Osteoblast (primary cell): ENCODE results near the gene ACSL6. TPM values are rescaled to one million over a fixed set of nuclear protein-coding genes. Genes with fewer than 3 reads are reported as not detected.

Experiments
- DNase-seq: peaks from one replicate; pipeline ENCODE4 v3.0.0; 2011; ENCODE audit warnings: low spot score, mixed read lengths; ENCODE audit not compliant: insufficient read length; ENCODE audit errors: missing footprints
- H2AFZ ChIP-seq: 2 replicates; pipeline ENCODE4 v1.6.0; 2011; ENCODE audit warnings: mild to moderate bottlenecking, low read length
- H3K27ac ChIP-seq: 2 replicates; pipeline ENCODE4 v1.5.1; 2011; ENCODE audit warnings: mild to moderate bottlenecking, low read depth, low read length, moderate library complexity
- H3K27me3 ChIP-seq: 2 replicates; pipeline ENCODE4 v1.6.0; 2012; ENCODE audit warnings: mild to moderate bottlenecking, control low read depth, inconsistent platforms, low read length, moderate library complexity; ENCODE audit not compliant: insufficient read depth
- H3K36me3 ChIP-seq: 2 replicates; pipeline ENCODE4 v1.5.1; 2011; ENCODE audit warnings: mild to moderate bottlenecking, low read length, control low read depth, moderate library complexity; ENCODE audit not compliant: insufficient read depth
- H3K4me1 ChIP-seq: 2 replicates; pipeline ENCODE4 v1.5.1; 2011; ENCODE audit warnings: mild to moderate bottlenecking, low read length, control low read depth, moderate library complexity; ENCODE audit not compliant: insufficient read depth
- H3K4me2 ChIP-seq: 2 replicates; pipeline ENCODE4 v1.6.0; 2011; ENCODE audit warnings: mild to moderate bottlenecking, low read length; ENCODE audit not compliant: insufficient read depth
- H3K4me3 ChIP-seq: fragments of 200-600 bp; sonication (generic); 3 replicates; pipeline ENCODE4 v1.5.1; 2012; ENCODE audit warnings: mild to moderate bottlenecking, low read length, inconsistent platforms; ENCODE audit not compliant: insufficient read depth
- H3K79me2 ChIP-seq: 2 replicates; pipeline ENCODE4 v1.6.0; 2012; ENCODE audit warnings: mild to moderate bottlenecking, low read length, control low read depth, inconsistent platforms; ENCODE audit not compliant: insufficient read depth
- H3K9me3 ChIP-seq: 2 replicates; pipeline ENCODE4 v1.5.1; 2011; ENCODE audit warnings: low read depth, low read length, control low read depth
- H4K20me1 ChIP-seq: 2 replicates; pipeline ENCODE4 v1.6.0; 2012; ENCODE audit warnings: mild to moderate bottlenecking, low read length, control low read depth; ENCODE audit not compliant: insufficient read depth
- total RNA-seq: library from RNA; depleted of rRNA; stranded (reverse); fragments of >200 nt; gene quantifications from 2 replicates; pipeline ENCODE4 v1.2.3, GENCODE V29; 2012
- TF ChIP-seq, protein P1 (sequence below): IDR thresholded peaks from 2 replicates; pipeline ENCODE4 v1.5.1; 2011; ENCODE audit warnings: mild to moderate bottlenecking, low read depth, low read length, moderate library complexity; ENCODE audit errors: extremely low read depth

Gene ACSL6
- total RNA-seq, 1 donor = not detected

- H3K4me3 ChIP-seq = no peak overlapping the region
- H3K4me1 ChIP-seq = no peaks in the 10 kb centered on the region
- no peak overlapping the region for H3K4me2 ChIP-seq
- no peaks in the 10 kb centered on the region for H3K9me3 ChIP-seq
- TF ChIP-seq, protein P1, sequence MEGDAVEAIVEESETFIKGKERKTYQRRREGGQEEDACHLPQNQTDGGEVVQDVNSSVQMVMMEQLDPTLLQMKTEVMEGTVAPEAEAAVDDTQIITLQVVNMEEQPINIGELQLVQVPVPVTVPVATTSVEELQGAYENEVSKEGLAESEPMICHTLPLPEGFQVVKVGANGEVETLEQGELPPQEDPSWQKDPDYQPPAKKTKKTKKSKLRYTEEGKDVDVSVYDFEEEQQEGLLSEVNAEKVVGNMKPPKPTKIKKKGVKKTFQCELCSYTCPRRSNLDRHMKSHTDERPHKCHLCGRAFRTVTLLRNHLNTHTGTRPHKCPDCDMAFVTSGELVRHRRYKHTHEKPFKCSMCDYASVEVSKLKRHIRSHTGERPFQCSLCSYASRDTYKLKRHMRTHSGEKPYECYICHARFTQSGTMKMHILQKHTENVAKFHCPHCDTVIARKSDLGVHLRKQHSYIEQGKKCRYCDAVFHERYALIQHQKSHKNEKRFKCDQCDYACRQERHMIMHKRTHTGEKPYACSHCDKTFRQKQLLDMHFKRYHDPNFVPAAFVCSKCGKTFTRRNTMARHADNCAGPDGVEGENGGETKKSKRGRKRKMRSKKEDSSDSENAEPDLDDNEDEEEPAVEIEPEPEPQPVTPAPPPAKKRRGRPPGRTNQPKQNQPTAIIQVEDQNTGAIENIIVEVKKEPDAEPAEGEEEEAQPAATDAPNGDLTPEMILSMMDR = no peak
- H2AFZ ChIP-seq = no peak overlapping the region
- peaks cover 29% of the 10 kb centered on the region for H3K27me3 ChIP-seq
- H3K27ac ChIP-seq = no peak overlapping the region
- H3K79me2 ChIP-seq = no peaks in the 10 kb centered on the region
- DNase-seq = no peak
- H3K36me3 ChIP-seq = no peaks in the 10 kb centered on the region
- no peaks in the 10 kb centered on the region for H4K20me1 ChIP-seq
Observed at GRCh38 chr5:132017738-132018625, 6.5 kb upstream of the ACSL6 start.

GRCh38 chr5:132017316-132017715 lies 5.9 kb upstream of the ACSL6 start:
- H3K4me3 ChIP-seq = no peak overlapping the region
- no peaks in the 10 kb centered on the region for H3K79me2 ChIP-seq
- no peak overlapping the region for H3K4me2 ChIP-seq
- no peaks in the 10 kb centered on the region for H3K36me3 ChIP-seq
- H2AFZ ChIP-seq = no peak overlapping the region
- H3K9me3 ChIP-seq = no peaks in the 10 kb centered on the region
- no peaks in the 10 kb centered on the region for H3K4me1 ChIP-seq
- peaks cover 31% of the 10 kb centered on the region for H3K27me3 ChIP-seq
- H4K20me1 ChIP-seq = no peaks in the 10 kb centered on the region
- TF ChIP-seq, protein P1 = no peak
- no peak for DNase-seq
- H3K27ac ChIP-seq = no peak overlapping the region

DNA sequence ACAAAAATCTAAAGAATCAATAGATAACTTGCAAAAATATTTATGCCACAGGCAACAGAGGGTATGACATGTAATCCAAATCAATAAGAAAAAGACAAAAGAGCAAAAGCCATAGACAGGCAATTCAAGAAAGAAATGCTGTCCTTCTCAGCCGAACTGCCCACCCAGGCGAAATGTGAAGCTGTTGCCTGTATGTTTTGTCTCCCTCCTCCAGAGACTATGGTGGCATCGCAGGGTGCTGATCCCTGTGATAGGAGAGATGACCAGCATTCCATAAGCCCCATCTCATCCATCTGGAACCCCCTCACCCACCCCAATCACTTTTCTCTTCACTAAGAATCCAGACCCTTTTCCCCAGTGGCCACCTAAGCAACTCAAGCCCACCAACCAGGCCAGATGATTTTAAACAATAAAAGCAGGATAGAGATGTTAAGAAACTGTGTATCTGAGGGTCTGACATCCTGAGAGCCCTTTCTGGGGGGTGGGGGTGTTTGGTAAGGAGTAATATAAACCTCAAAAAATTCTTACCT lies 5.3 kb upstream of the ACSL6 start:
- Histone ChIP-seq H3K27me3 (peaks cover 36% of the 10 kb centered on the region), H3K9me3 (no peaks in the 10 kb centered on the region)
- no peak for DNase-seq

DNA sequence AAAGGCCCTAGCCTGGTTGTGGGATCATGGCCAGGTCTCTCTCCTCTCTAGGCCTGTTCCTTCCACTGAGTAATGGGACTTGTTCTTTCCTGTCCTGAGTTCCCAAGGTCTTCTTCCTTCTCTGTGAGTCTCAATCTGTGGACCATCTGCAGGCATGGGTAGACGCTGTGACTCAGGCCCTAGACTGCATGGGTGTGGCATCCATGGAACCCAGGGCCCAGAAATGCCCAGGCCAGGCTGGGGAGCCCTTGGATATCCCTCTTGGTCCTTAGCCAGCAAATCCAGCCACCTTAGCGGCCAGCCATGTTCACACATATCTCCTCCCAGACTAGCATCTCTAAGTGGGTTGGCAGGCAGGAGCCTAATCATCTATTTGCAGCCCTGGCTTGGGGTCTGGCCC lies 2.3 kb upstream of the ACSL6 start:
- Histone ChIP-seq H3K4me3 (no peak overlapping the region), H3K79me2 (no peaks in the 10 kb centered on the region), H3K9me3 (no peaks in the 10 kb centered on the region), H3K4me2 (no peak overlapping the region), H3K27me3 (peaks cover 46% of the 10 kb centered on the region), H3K4me1 (no peaks in the 10 kb centered on the region), H3K27ac (no peak overlapping the region), H3K36me3 (no peaks in the 10 kb centered on the region), H4K20me1 (peaks cover 7% of the 10 kb centered on the region), H2AFZ (no peak overlapping the region)
- DNase-seq = no peak
- TF ChIP-seq, protein P1 = no peak

More for the DNA sequence above, 5.3 kb upstream of the ACSL6 start:
- H3K4me1 ChIP-seq = no peaks in the 10 kb centered on the region
- H3K79me2 ChIP-seq = no peaks in the 10 kb centered on the region
- no peak overlapping the region for H3K27ac ChIP-seq
- no peaks in the 10 kb centered on the region for H3K36me3 ChIP-seq
- no peak overlapping the region for H2AFZ ChIP-seq
- H3K4me2 ChIP-seq = no peak overlapping the region
- TF ChIP-seq, protein P1 = no peak
- H3K4me3 ChIP-seq = no peak overlapping the region
- H4K20me1 ChIP-seq = no peaks in the 10 kb centered on the region
